ENCODE measurements around the gene PLD5.

DNA sequence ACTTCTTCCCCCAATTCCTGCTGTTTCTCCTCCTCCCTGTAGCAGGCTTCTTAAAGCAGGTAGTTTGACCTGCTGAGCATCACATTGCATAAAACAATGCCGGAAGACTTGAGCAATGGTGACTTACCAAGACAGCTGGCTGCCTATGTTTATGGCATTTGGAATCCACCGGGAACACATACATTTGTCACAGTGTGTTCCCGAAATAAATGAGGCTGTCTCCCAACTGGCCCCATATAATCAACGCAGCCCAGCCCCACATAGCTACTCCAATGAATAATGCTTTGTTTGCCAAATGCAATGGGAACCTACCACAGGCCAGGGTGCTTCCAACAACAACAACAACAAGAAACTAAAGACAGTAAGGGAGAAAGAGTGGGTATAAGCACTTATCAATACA, 339.5 kb downstream of the PLD5 start:
- TF ChIP-seq, protein P1, sequence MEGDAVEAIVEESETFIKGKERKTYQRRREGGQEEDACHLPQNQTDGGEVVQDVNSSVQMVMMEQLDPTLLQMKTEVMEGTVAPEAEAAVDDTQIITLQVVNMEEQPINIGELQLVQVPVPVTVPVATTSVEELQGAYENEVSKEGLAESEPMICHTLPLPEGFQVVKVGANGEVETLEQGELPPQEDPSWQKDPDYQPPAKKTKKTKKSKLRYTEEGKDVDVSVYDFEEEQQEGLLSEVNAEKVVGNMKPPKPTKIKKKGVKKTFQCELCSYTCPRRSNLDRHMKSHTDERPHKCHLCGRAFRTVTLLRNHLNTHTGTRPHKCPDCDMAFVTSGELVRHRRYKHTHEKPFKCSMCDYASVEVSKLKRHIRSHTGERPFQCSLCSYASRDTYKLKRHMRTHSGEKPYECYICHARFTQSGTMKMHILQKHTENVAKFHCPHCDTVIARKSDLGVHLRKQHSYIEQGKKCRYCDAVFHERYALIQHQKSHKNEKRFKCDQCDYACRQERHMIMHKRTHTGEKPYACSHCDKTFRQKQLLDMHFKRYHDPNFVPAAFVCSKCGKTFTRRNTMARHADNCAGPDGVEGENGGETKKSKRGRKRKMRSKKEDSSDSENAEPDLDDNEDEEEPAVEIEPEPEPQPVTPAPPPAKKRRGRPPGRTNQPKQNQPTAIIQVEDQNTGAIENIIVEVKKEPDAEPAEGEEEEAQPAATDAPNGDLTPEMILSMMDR (IDR thresholded peaks at IDR 0.05) = no peak
- no peak for TF ChIP-seq POLR2A (IDR thresholded peaks at IDR 0.05)

All from testis (tissue), 2 donors.